ENCODE measurements around the gene GNAO1.

GNAO1 gene

GRCh38 chr16:56191156-56191815 lies at the start of gene GNAO1:
TSS of gene GNAO1 (plus strand) at chr16:56191489. CDS start at chr16:56192236, 747 bp downstream.
- DNase-seq = peak; percentile 63 to 88 (median 77)

GRCh38 chr16:56143666-56144065 lies 47.6 kb upstream of the GNAO1 start:
- no peak for DNase-seq

- DNase-seq = no peak
Observed at GRCh38 chr16:56145369-56145768, 45.9 kb upstream of the GNAO1 start.

- no peak for DNase-seq
Observed at GRCh38 chr16:56151621-56152020, 39.7 kb upstream of the GNAO1 start.

DNA sequence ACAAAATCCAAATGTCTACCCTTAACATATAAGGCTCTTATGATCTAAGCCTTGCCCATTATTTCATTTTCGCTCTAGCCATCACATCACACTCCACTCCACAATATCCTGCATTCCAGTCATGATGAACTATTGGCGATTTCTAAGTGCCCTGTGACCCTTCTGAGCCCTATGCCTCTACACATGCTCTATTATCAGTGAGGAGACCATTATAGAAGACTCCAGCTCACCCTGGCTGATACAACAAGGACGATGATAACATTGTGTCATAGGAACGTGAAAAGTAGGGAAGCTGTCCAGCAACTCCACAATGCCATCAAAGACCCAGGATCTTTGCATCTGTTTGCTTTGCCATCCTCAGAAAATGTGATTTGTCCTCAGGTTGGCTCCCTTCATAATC lies 29.6 kb upstream of the GNAO1 start:
- no peak for DNase-seq

- DNase-seq = no peak
Observed at GRCh38 chr16:56163089-56163488, 28.2 kb upstream of the GNAO1 start.

DNA sequence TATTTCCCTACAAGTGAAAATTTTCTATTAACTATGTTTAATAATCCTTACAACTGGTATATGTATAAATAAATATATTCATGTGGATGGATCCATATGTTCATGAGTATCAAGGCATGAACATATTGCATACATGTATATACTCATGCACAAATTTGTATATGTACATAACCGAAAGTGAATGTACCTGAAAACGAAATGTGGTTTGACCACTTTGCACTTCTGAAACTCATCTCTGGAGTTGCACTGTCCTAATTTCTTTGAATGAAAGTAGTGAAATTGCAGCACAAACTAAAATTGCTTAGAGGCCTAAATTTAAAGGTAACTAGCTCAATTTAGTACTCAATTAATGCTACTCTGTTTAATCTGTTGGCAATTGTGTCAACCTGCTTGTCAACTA lies 27.4 kb upstream of the GNAO1 start:
- DNase-seq = no peak

DNA sequence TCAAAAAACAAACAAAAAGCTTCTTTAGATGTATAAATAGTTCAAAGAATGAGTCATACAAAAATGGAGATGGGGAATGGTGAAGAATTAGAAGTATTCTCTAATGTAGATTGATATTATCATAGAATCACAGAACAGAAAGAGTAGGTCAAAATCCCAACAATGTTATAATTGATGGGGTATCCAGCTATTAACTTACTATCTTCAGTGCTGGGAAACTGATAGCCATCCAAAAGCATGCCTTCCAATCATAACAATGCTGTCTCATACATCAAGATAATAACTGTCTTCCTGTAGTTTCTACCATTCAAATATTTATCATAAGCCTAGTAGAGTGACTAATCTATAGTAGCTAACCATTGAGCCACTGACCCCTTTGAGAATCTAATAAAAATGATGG lies 26.7 kb upstream of the GNAO1 start:
- DNase-seq = no peak

DNA sequence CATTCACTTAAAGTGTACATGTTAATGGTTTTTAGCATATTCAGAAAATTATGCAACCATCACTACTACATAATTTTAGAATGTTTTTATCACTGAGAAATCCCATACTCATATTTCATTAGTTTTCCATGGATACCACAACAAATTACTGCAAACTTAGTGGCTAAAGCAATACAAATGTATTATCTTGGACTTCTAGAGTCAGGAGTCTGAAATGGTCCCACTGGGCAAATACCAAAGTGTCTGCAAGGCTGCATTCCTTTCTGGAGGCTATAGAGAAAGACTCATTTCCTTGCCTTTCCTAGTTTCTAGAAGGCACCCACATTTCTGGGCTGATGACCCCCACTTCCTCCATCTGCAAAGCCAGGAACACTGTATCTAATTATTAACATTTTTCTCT lies 16.9 kb upstream of the GNAO1 start:
- DNase-seq = no peak

DNA sequence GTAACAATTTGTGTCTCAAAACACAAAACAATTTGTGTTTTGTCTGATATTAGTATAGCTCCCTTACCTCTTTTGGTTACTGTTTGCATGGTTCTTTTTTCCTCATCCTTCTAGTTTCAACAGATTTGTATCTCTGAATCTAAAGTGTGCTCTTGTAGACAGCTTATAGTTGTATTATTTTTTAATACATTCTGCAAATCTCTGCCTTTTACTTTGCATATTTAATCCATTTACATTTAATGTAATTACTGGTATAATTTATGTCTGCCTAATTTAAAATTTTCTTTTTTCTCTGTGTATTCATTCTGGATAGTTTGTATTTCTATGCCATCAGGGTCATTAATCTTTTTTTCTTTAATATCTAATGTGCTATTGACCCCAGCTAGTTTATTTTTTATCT lies 9.9 kb upstream of the GNAO1 start:
- no peak for DNase-seq

DNA sequence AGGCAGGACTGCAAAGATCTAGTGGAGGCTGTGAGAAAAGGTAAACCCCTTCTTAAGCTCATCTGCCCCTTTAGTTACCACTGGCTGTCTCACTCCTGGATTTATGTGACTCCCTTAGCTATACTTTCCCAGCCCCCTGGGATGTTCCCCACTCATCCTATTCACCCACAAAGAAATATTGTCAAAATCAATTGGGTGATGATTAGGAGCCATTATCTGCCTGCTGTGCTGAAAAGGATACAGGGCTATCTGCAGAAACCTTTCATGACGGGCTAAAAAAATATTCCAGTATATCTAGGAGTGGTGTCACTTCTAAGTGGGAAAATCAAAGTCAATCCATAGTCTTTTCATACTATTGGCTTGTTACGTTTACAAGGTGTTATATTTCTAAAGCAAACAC lies 8.0 kb upstream of the GNAO1 start:
- no peak for DNase-seq

- no peak for DNase-seq
Observed at GRCh38 chr16:56190048-56190676, 1.1 kb upstream of the GNAO1 start.

DNA sequence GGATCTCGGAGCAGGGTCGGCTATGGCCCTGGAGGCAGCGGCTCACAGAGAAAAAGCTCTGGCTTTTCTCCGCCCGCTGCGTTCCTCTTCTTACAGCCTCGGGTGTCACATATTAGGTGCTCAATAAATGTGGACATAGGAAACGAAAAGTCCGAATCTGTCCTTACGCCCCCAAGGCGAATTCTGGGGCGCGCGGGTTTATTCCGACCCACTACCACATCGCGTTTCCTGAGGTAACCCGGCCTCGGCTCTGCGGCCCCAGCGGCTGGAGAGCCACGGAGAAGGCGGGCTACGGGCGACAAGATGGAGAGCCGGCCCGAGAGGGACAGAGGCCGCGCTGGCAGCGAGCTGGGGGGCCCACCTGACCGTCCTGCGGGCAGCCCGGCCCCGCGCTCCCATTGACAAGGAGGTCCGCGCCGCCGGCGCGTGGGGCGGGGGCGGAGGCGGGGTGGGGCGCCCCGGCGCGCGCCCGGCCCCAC lies 573 bp upstream of the GNAO1 start:
- peak in 1 of 3 donors; percentile 12 for DNase-seq

GRCh38 chr16:56191835-56192634 lies 746 bp downstream of the GNAO1 start:
- DNase-seq = no peak

- DNase-seq = no peak
Observed at GRCh38 chr16:56192635-56192945, 1.3 kb downstream of the GNAO1 start.

DNA sequence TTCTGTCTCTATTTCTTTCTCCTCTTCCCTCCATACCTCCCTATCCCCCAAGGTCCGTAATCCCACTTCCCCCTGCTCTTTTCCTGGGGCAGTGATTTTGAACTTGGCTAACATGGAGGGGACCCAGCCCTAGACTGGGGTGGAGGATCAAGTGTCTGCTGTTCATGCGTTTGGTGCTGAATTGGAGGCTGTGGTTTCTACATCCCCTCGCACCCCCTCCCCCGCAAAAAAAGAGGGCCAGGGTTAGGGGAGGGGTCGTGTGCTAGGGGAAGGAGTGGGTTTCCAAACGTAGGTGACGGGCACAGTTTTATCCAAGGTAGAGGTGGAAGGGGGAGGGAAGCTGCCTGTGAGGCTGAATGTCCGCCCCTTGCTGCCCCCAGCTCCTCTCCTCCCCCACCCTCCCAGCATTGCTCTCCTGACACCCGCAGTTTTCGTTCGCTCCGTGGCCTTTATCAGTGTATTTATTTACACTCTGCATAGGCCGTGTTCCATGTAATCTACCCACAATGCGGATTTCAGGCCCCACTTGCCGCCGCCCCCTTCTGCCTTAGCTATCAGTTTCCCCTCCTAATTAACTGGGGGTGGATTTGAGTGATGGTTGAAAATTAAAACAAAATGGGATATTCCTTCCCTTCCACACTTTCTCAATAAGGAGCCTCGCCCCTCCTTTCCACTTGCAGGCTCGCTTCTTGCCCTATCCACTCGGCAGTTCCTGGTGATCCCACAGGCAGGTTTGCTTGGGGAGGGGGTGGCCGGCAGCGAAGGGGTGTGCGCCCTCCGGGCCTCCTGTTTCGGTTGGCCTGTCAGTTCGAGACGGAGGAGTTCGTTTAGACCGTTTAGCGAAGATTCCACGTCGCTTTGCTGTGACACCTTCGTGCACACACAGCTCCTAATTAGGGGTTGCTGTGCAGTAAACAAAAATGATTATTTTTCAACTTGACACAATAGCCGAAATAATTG lies 2.0 kb downstream of the GNAO1 start:
- DNase-seq = no peak

GRCh38 chr16:56193951-56194726 lies 2.9 kb downstream of the GNAO1 start:
- peak; percentile 30 to 49 (median 34) for DNase-seq

GRCh38 chr16:56195151-56195550 lies 3.9 kb downstream of the GNAO1 start:
- no peak for DNase-seq

DNA sequence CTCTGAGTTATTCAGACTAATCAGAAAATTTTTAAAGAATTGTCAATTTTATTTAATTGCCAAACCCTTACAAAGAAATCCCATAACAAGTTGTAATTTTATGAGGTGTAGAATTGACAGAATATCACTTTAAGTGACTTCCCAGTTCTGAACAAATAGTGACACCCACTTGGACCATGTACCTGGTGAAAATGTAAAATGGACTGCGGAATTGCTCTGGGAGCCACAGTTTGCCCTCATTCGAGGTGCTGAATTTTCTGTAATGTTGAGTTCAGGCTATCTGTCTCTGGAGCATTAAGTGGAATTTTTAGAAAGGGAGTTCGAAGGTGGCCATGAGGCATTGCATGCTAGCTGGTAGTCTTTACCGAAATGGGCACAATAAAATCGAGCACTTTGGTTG lies 5.1 kb downstream of the GNAO1 start:
- no peak for DNase-seq

GRCh38 chr16:56197192-56197992 lies 6.1 kb downstream of the GNAO1 start:
- DNase-seq = no peak

All from suppressor macrophage treated with lipopolysaccharide for 1 hour (primary cell).